ENCODE data around the gene USP25. TPM values are rescaled to one million over a fixed set of nuclear protein-coding genes. Genes with fewer than 3 reads are reported as not detected.
A peak's percentile ranks its signal among the peaks of the same experiment; 100 is the strongest.

Gene USP25
- total RNA-seq, 2 experiments from 2014 or later = 31.8 to 35.8 TPM

GRCh38 chr21:15748586-15748985 lies 18.8 kb downstream of the USP25 start:
- DNase-seq = no peak
- peaks cover 51% of the 10 kb centered on the region for H3K4me1 Mint-ChIP-seq
- CTCF ChIA-PET = interaction anchor here (1.2 to 2.5 kb wide), 3 partner anchors 15 to 74 kb away, joined by 3 to 9 read pairs (median 5); no protein-coding TSS in a partner anchor
- no peak overlapping the region for H3K4me3 Mint-ChIP-seq
- POLR2A ChIA-PET = no interaction called here
- intact Hi-C loops (cut with DNase I, micrococcal nuclease) = loop anchor here in 1 of 2 experiments (2.0 kb wide), 1 partner anchor 14 kb away; no protein-coding TSS in a partner anchor
- H3K27ac Mint-ChIP-seq = no peak overlapping the region
- H3K27me3 Mint-ChIP-seq = no peaks in the 10 kb centered on the region
- ATAC-seq = no peak
- no peaks in the 10 kb centered on the region for H3K9me3 Mint-ChIP-seq (ENCODE audit: low read depth)
- peaks cover 7% of the 10 kb centered on the region for H3K36me3 Mint-ChIP-seq (ENCODE audit: low read depth)

- Mint-ChIP-seq H3K36me3 (ENCODE audit: low read depth) (peaks cover 7% of the 10 kb centered on the region), H3K9me3 (ENCODE audit: low read depth) (no peaks in the 10 kb centered on the region), H3K27me3 (no peaks in the 10 kb centered on the region), H3K4me3 (no peak overlapping the region), H3K4me1 (peaks cover 56% of the 10 kb centered on the region), H3K27ac (peak overlapping the region; percentile 30)
- CTCF ChIA-PET = interaction anchor here (1.2 to 2.5 kb wide), 3 partner anchors 14 to 75 kb away, joined by 3 to 9 read pairs (median 5); no protein-coding TSS in a partner anchor
- ATAC-seq (no peak), DNase-seq (no peak)
- POLR2A ChIA-PET = no interaction called here
- intact Hi-C loops (cut with DNase I, micrococcal nuclease) = loop anchor here in 1 of 2 experiments (2.0 kb wide), 1 partner anchor 14 kb away; no protein-coding TSS in a partner anchor
These were observed 19.5 kb downstream of the USP25 start for GRCh38 chr21:15749082-15749860.

DNA sequence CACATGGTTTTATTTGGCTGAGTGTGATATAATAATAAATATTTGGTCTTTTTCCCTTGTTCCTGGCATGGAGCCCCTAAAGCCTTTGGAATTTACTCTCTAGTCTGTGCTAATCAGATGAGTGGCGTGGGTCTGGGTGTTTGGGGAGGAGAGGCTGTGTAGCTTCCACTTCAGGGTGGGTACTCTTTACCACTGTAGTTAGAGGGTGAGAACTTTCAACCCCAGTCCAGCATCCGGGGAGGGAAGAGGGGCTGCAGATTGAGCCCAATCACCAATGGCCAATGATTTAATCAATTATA lies 20.0 kb downstream of the USP25 start:
- Mint-ChIP-seq H3K4me3 (no peak overlapping the region), H3K36me3 (ENCODE audit: low read depth) (peaks cover 6% of the 10 kb centered on the region), H3K27ac (no peak overlapping the region), H3K9me3 (ENCODE audit: low read depth) (no peaks in the 10 kb centered on the region), H3K4me1 (peaks cover 62% of the 10 kb centered on the region), H3K27me3 (no peaks in the 10 kb centered on the region)
- CTCF ChIA-PET = interaction anchor here (2.5 kb wide), 1 partner anchor 13 kb away, joined by 9 read pairs; no protein-coding TSS in a partner anchor
- intact Hi-C loops (cut with DNase I, micrococcal nuclease) = loop anchor here in 1 of 2 experiments (2.0 kb wide), 1 partner anchor 15 kb away; no protein-coding TSS in a partner anchor
- POLR2A ChIA-PET = no interaction called here
- DNase-seq (no peak), ATAC-seq (no peak)

GRCh38 chr21:15751037-15751436 lies 21.3 kb downstream of the USP25 start:
- no peaks in the 10 kb centered on the region for H3K9me3 Mint-ChIP-seq (ENCODE audit: low read depth)
- peaks cover 69% of the 10 kb centered on the region for H3K4me1 Mint-ChIP-seq
- intact Hi-C loops (cut with DNase I, micrococcal nuclease) = no loop called here
- no peak for ATAC-seq
- H3K4me3 Mint-ChIP-seq = no peak overlapping the region
- peaks cover 2% of the 10 kb centered on the region for H3K36me3 Mint-ChIP-seq (ENCODE audit: low read depth)
- no peak for DNase-seq
- H3K27me3 Mint-ChIP-seq = no peaks in the 10 kb centered on the region
- POLR2A ChIA-PET = no interaction called here
- CTCF ChIA-PET = interaction anchor here (0.7 kb wide), 1 partner anchor 13 kb away, joined by 3 read pairs; no protein-coding TSS in a partner anchor
- H3K27ac Mint-ChIP-seq = no peak overlapping the region

- ChIA-PET POLR2A (no interaction called here), CTCF (interaction anchor here (0.7 kb wide), 1 partner anchor 14 kb away, joined by 3 read pairs; no protein-coding TSS in a partner anchor)
- no peak for DNase-seq
- Mint-ChIP-seq H3K4me3 (no peak overlapping the region), H3K27ac (no peak overlapping the region), H3K36me3 (ENCODE audit: low read depth) (peaks cover 2% of the 10 kb centered on the region), H3K9me3 (ENCODE audit: low read depth) (no peaks in the 10 kb centered on the region), H3K4me1 (peaks cover 69% of the 10 kb centered on the region), H3K27me3 (no peaks in the 10 kb centered on the region)
- intact Hi-C loops (cut with DNase I, micrococcal nuclease) = no loop called here
- no peak for ATAC-seq
These were observed 21.8 kb downstream of the USP25 start for GRCh38 chr21:15751546-15751945.

- ATAC-seq = no peak
- DNase-seq = no peak
- peaks cover 8% of the 10 kb centered on the region for H3K36me3 Mint-ChIP-seq (ENCODE audit: low read depth)
- no peak overlapping the region for H3K27ac Mint-ChIP-seq
- H3K4me3 Mint-ChIP-seq = no peak overlapping the region
- no peaks in the 10 kb centered on the region for H3K9me3 Mint-ChIP-seq (ENCODE audit: low read depth)
- ChIA-PET POLR2A (no interaction called here), CTCF (interaction anchor here (0.6 kb wide), 1 partner anchor 11 kb away, joined by 3 read pairs; no protein-coding TSS in a partner anchor)
- intact Hi-C loops (cut with DNase I, micrococcal nuclease) = no loop called here
- H3K4me1 Mint-ChIP-seq = peaks cover 73% of the 10 kb centered on the region
- no peaks in the 10 kb centered on the region for H3K27me3 Mint-ChIP-seq
These were observed 23.1 kb downstream of the USP25 start for GRCh38 chr21:15752763-15753407.

- Mint-ChIP-seq H3K4me3 (no peak overlapping the region), H3K9me3 (ENCODE audit: low read depth) (peaks cover 4% of the 10 kb centered on the region), H3K4me1 (peaks cover 73% of the 10 kb centered on the region), H3K27ac (no peak overlapping the region), H3K36me3 (ENCODE audit: low read depth) (peaks cover 15% of the 10 kb centered on the region), H3K27me3 (no peaks in the 10 kb centered on the region)
- ChIA-PET POLR2A (no interaction called here), CTCF (interaction anchor here (1.3 kb wide), 1 partner anchor 22 kb away, joined by 3 read pairs; no protein-coding TSS in a partner anchor)
- ATAC-seq = no peak
- no peak for DNase-seq
- intact Hi-C loops (cut with DNase I, micrococcal nuclease) = loop anchor here in 1 of 2 experiments (2.0 kb wide), 1 partner anchor 17 kb away; no protein-coding TSS in a partner anchor
These were observed 24.0 kb downstream of the USP25 start for GRCh38 chr21:15753741-15754140.

- Mint-ChIP-seq H3K27ac (no peak overlapping the region), H3K4me3 (no peak overlapping the region), H3K36me3 (ENCODE audit: low read depth) (peaks cover 13% of the 10 kb centered on the region), H3K27me3 (no peaks in the 10 kb centered on the region), H3K9me3 (ENCODE audit: low read depth) (peaks cover 4% of the 10 kb centered on the region), H3K4me1 (peaks cover 68% of the 10 kb centered on the region)
- ChIA-PET POLR2A (no interaction called here), CTCF (interaction anchor here (1.3 kb wide), 1 partner anchor 21 kb away, joined by 3 read pairs; no protein-coding TSS in a partner anchor)
- ATAC-seq (no peak), DNase-seq (no peak)
- intact Hi-C loops (cut with DNase I, micrococcal nuclease) = loop anchor here in 1 of 2 experiments (2.0 kb wide), 1 partner anchor 18 kb away; no protein-coding TSS in a partner anchor
These were observed 24.9 kb downstream of the USP25 start for GRCh38 chr21:15754640-15755039.

DNA sequence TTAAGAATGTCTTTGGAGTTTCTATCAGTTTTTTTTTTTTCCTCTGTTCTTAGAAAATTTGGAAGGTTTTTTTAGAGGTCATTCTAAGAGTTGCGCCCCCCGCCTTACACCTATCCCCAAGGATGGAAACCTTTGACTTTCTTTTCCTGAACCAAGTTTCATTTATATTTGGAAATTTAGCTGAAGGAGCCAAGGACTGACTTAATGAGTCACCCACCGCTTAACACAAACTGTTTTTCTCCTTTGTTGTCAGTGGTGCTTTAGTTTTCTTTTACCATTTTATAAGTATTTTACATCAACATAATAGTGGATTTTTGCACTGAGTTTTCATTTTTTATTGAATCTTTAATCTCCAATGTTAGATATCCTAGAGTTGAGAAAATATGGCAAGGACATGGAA lies 25.3 kb downstream of the USP25 start:
- Mint-ChIP-seq H3K36me3 (ENCODE audit: low read depth) (peaks cover 13% of the 10 kb centered on the region), H3K27ac (no peak overlapping the region), H3K9me3 (ENCODE audit: low read depth) (peaks cover 4% of the 10 kb centered on the region), H3K4me1 (peaks cover 68% of the 10 kb centered on the region), H3K4me3 (no peak overlapping the region), H3K27me3 (no peaks in the 10 kb centered on the region)
- ChIA-PET POLR2A (no interaction called here), CTCF (no interaction called here)
- DNase-seq (no peak), ATAC-seq (no peak)
- intact Hi-C loops (cut with DNase I, micrococcal nuclease) = loop anchor here in 1 of 2 experiments (2.0 kb wide), 1 partner anchor 18 kb away; no protein-coding TSS in a partner anchor

DNA sequence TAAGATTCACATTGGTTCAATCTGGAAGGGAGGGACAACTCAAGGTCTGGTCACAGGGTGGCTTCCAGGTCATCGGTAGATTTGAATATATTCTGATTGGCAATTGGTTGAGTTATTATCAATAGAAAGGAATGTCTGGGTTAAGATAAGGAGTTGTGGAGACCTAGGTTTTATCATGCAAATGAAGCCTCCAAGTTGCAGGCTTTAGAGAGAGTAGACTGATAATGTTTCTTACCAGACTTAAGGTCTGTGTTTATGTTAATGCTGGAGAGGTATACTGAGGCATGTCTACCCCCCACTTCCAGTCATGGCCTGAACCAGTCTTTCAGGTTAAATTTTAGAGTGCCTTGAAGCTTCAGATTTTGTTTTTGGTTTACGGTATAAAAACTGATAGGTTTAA lies 29.7 kb downstream of the USP25 start:
- ATAC-seq (no peak), DNase-seq (no peak)
- peaks cover 13% of the 10 kb centered on the region for H3K9me3 Mint-ChIP-seq (ENCODE audit: low read depth)
- intact Hi-C loops (cut with DNase I, micrococcal nuclease) = no loop called here
- ChIA-PET CTCF (no interaction called here), POLR2A (no interaction called here)
- peaks cover 69% of the 10 kb centered on the region for H3K4me1 Mint-ChIP-seq
- H3K27me3 Mint-ChIP-seq = no peaks in the 10 kb centered on the region
- H3K36me3 Mint-ChIP-seq (ENCODE audit: low read depth) = peaks cover 35% of the 10 kb centered on the region
- no peak overlapping the region for H3K4me3 Mint-ChIP-seq
- H3K27ac Mint-ChIP-seq = no peak overlapping the region

DNA sequence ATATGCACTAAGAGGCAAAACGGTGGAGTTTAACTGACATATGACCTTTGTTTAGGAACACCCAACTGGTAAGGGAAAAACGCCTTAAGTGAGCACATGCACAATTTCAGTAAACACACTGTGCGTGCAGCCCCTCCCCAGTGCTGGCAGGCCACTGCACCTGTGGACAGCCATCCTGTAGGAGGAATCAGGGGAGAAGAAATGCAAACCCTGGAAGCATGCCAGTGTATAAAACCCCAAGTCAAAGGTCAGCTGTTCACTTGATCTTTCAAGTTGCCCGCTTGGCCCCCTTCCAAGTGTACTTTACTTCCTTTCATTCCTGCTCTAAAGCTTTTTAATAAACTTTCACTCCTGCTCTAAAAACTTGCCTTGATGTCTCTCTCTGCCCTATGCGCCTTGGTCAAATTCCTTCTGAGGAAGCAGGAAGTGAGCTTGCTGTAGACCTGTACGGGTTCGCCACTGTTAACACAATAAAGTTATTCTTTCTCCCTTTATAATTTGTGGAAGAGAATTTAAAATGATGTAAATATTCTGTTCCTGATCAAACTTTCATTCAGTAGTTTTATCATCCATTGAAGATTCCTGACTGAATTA lies 31.8 kb downstream of the USP25 start:
- no peaks in the 10 kb centered on the region for H3K27me3 Mint-ChIP-seq
- no peak overlapping the region for H3K27ac Mint-ChIP-seq
- no peak for ATAC-seq
- H3K4me3 Mint-ChIP-seq = no peak overlapping the region
- H3K9me3 Mint-ChIP-seq (ENCODE audit: low read depth) = peaks cover 13% of the 10 kb centered on the region
- POLR2A ChIA-PET = no interaction called here
- no peak for DNase-seq
- CTCF ChIA-PET = no interaction called here
- intact Hi-C loops (cut with DNase I, micrococcal nuclease) = no loop called here
- H3K36me3 Mint-ChIP-seq (ENCODE audit: low read depth) = peaks cover 39% of the 10 kb centered on the region
- peaks cover 60% of the 10 kb centered on the region for H3K4me1 Mint-ChIP-seq
